Suprapubic skin (tissue), 4 donors: Measurements from ENCODE around the gene EPHB6.

ENCODE experiments used
- EP300 ChIP-seq: sonication (generic); formaldehyde crosslinking; IDR thresholded peaks from one replicate; pipeline ENCODE4 v1.6.1; 2017; ENCODE audit warnings: antibody characterized with exemption
- POLR2A ChIP-seq, 2 donors: fragments of 450-650 bp; IDR thresholded peaks; one replicate each; pipeline ENCODE4 v1.6.1; 2017; ENCODE audit warnings: antibody characterized with exemption in 2 of 2, mild to moderate bottlenecking in 2 of 2, moderate library complexity in 2 of 2
- POLR2AphosphoS5 ChIP-seq, 3 donors: sonication (generic); formaldehyde crosslinking; IDR thresholded peaks; one replicate each; pipeline ENCODE4 v1.6.1; 2017; ENCODE audit warnings: antibody characterized with exemption in 3 of 3
- TF ChIP-seq, protein P1 (sequence below), 2 donors: fragments of 200-600 bp in 1 of 2; fragments of 450-650 bp in 1 of 2; sonication (generic) in 1 of 2; IDR thresholded peaks; one replicate each; pipeline ENCODE4 v1.5.1; 2016 to 2019; ENCODE audit warnings: antibody characterized with exemption in 2 of 2, mild to moderate bottlenecking in 1 of 2, moderate library complexity in 1 of 2

DNA sequence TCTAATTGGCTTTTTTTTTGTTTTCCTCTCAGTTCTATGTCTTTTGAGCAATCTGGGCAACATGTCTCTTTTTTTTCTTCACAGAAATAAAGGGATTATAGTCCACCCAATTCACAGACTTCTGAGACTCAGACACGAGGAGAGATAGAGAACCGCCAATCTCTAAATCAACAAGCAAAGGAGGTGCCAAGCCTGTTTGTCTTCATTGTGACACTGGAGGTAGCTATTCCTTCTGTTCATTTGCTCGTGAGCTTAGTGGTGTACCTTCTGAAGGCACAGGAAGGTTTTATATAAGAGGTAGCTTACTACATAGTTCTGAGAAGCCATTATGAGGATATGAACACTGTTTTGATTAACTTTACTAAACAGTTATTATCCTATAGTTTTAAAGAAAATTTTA is 6.1 kb downstream of the EPHB6 start:
- TF ChIP-seq POLR2A (IDR thresholded peaks at IDR 0.05) (no peak), POLR2AphosphoS5 (IDR thresholded peaks at IDR 0.05) (no peak), EP300 (no peak)
- TF ChIP-seq, protein P1, sequence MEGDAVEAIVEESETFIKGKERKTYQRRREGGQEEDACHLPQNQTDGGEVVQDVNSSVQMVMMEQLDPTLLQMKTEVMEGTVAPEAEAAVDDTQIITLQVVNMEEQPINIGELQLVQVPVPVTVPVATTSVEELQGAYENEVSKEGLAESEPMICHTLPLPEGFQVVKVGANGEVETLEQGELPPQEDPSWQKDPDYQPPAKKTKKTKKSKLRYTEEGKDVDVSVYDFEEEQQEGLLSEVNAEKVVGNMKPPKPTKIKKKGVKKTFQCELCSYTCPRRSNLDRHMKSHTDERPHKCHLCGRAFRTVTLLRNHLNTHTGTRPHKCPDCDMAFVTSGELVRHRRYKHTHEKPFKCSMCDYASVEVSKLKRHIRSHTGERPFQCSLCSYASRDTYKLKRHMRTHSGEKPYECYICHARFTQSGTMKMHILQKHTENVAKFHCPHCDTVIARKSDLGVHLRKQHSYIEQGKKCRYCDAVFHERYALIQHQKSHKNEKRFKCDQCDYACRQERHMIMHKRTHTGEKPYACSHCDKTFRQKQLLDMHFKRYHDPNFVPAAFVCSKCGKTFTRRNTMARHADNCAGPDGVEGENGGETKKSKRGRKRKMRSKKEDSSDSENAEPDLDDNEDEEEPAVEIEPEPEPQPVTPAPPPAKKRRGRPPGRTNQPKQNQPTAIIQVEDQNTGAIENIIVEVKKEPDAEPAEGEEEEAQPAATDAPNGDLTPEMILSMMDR (IDR thresholded peaks at IDR 0.05) = no peak
